ENCODE measurements around the gene ALOXE3. TPM values are rescaled to one million over a fixed set of nuclear protein-coding genes. Genes with fewer than 3 reads are reported as not detected.

ALOXE3 gene
- total RNA-seq, 1 donor from 2014 or later = not detected

GRCh38 chr17:8121681-8122421 is 3.5 kb upstream of the ALOXE3 start:
- Mint-ChIP-seq H3K4me1 (ENCODE audit: low read depth) (peaks cover 71% of the 10 kb centered on the region), H3K27ac (no peak overlapping the region), H3K27me3 (ENCODE audit: insufficient read depth) (peaks cover 56% of the 10 kb centered on the region), H3K36me3 (ENCODE audit: low read depth) (peaks cover 5% of the 10 kb centered on the region), H3K9me3 (no peaks in the 10 kb centered on the region), H3K4me3 (peak overlapping the region; percentile 91)
- DNase-seq (ENCODE audit: low spot score) = peak; percentile 40
- intact Hi-C loops (cut with micrococcal nuclease) = loop anchor here (2.0 to 10.0 kb wide), 3 partner anchors 173 to 623 kb away; partner anchors contain the start of genes CCDC42 and SLC25A35

GRCh38 chr17:8121407-8121680 is 3.0 kb upstream of the ALOXE3 start:
- intact Hi-C loops (cut with micrococcal nuclease) = loop anchor here (2.0 to 10.0 kb wide), 3 partner anchors 173 to 623 kb away; partner anchors contain the start of genes CCDC42 and SLC25A35
- H3K4me1 Mint-ChIP-seq (ENCODE audit: low read depth) = peaks cover 66% of the 10 kb centered on the region
- no peaks in the 10 kb centered on the region for H3K9me3 Mint-ChIP-seq
- no peak overlapping the region for H3K27ac Mint-ChIP-seq
- H3K27me3 Mint-ChIP-seq (ENCODE audit: insufficient read depth) = peaks cover 59% of the 10 kb centered on the region
- peaks cover 5% of the 10 kb centered on the region for H3K36me3 Mint-ChIP-seq (ENCODE audit: low read depth)
- H3K4me3 Mint-ChIP-seq = peak overlapping the region; percentile 90
- DNase-seq (ENCODE audit: low spot score) = no peak

- peak overlapping the region; percentile 97 for H3K27ac Mint-ChIP-seq
- intact Hi-C loops (cut with micrococcal nuclease) = loop anchor here (1.0 to 10.0 kb wide), 7 partner anchors 36 to 624 kb away; partner anchors contain the start of genes CCDC42, CNTROB, NAA38 and SLC25A35
- H3K4me1 Mint-ChIP-seq (ENCODE audit: low read depth) = peaks cover 61% of the 10 kb centered on the region
- H3K36me3 Mint-ChIP-seq (ENCODE audit: low read depth) = peaks cover 5% of the 10 kb centered on the region
- H3K27me3 Mint-ChIP-seq (ENCODE audit: insufficient read depth) = peaks cover 61% of the 10 kb centered on the region
- peak; percentile 64 for DNase-seq (ENCODE audit: low spot score)
- H3K9me3 Mint-ChIP-seq = no peaks in the 10 kb centered on the region
- H3K4me3 Mint-ChIP-seq = peak overlapping the region; percentile 90
These were observed 2.4 kb upstream of the ALOXE3 start for GRCh38 chr17:8120520-8121406.

GRCh38 chr17:8119581-8120519 is 1.5 kb upstream of the ALOXE3 start:
- peaks cover 2% of the 10 kb centered on the region for H3K36me3 Mint-ChIP-seq (ENCODE audit: low read depth)
- intact Hi-C loops (cut with micrococcal nuclease) = loop anchor here (1.0 to 10.0 kb wide), 14 partner anchors 18 to 625 kb away; partner anchors contain the start of genes CCDC42, CNTROB, NAA38 and RPL26
- peak overlapping the region; percentile 90 for H3K4me3 Mint-ChIP-seq
- H3K9me3 Mint-ChIP-seq = no peaks in the 10 kb centered on the region
- peaks cover 53% of the 10 kb centered on the region for H3K4me1 Mint-ChIP-seq (ENCODE audit: low read depth)
- H3K27ac Mint-ChIP-seq = peak overlapping the region; percentile 97
- peak; percentile 79 for DNase-seq (ENCODE audit: low spot score)
- peaks cover 67% of the 10 kb centered on the region for H3K27me3 Mint-ChIP-seq (ENCODE audit: insufficient read depth)

- Mint-ChIP-seq H3K4me1 (ENCODE audit: low read depth) (peaks cover 46% of the 10 kb centered on the region), H3K9me3 (no peaks in the 10 kb centered on the region), H3K27me3 (ENCODE audit: insufficient read depth) (peaks cover 67% of the 10 kb centered on the region), H3K4me3 (peak overlapping the region; percentile 91), H3K36me3 (ENCODE audit: low read depth) (peaks cover 2% of the 10 kb centered on the region), H3K27ac (peak overlapping the region; percentile 97)
- intact Hi-C loops (cut with micrococcal nuclease) = loop anchor here (1.0 to 2.0 kb wide), 12 partner anchors 9 to 492 kb away; partner anchors contain the start of genes PFAS, RPL26, SAT2 and WRAP53
- peak; percentile 78 for DNase-seq (ENCODE audit: low spot score)
These were observed 661 bp upstream of the ALOXE3 start for GRCh38 chr17:8118769-8119580.

GRCh38 chr17:8117367-8117979 is 841 bp downstream of the ALOXE3 start:
- DNase-seq (ENCODE audit: low spot score) = no peak
- no peak overlapping the region for H3K27ac Mint-ChIP-seq
- H3K4me3 Mint-ChIP-seq = peak overlapping the region; percentile 91
- H3K27me3 Mint-ChIP-seq (ENCODE audit: insufficient read depth) = peaks cover 64% of the 10 kb centered on the region
- H3K4me1 Mint-ChIP-seq (ENCODE audit: low read depth) = peaks cover 36% of the 10 kb centered on the region
- intact Hi-C loops (cut with micrococcal nuclease) = no loop called here
- H3K9me3 Mint-ChIP-seq = no peaks in the 10 kb centered on the region
- H3K36me3 Mint-ChIP-seq (ENCODE audit: low read depth) = no peaks in the 10 kb centered on the region

- H3K4me1 Mint-ChIP-seq (ENCODE audit: low read depth) = peaks cover 36% of the 10 kb centered on the region
- no peaks in the 10 kb centered on the region for H3K36me3 Mint-ChIP-seq (ENCODE audit: low read depth)
- no peak for DNase-seq (ENCODE audit: low spot score)
- no peak overlapping the region for H3K27ac Mint-ChIP-seq
- no peaks in the 10 kb centered on the region for H3K9me3 Mint-ChIP-seq
- H3K4me3 Mint-ChIP-seq = peak overlapping the region; percentile 20
- H3K27me3 Mint-ChIP-seq (ENCODE audit: insufficient read depth) = peaks cover 63% of the 10 kb centered on the region
- intact Hi-C loops (cut with micrococcal nuclease) = no loop called here
These were observed 1.5 kb downstream of the ALOXE3 start for GRCh38 chr17:8116776-8117175.

- Mint-ChIP-seq H3K36me3 (ENCODE audit: low read depth) (no peaks in the 10 kb centered on the region), H3K4me3 (peak overlapping the region; percentile 3), H3K9me3 (no peaks in the 10 kb centered on the region), H3K27me3 (ENCODE audit: insufficient read depth) (peaks cover 50% of the 10 kb centered on the region), H3K27ac (no peak overlapping the region), H3K4me1 (ENCODE audit: low read depth) (no peaks in the 10 kb centered on the region)
- intact Hi-C loops (cut with micrococcal nuclease) = loop anchor here (1.0 to 2.0 kb wide), 4 partner anchors 7 to 51 kb away; partner anchors contain the start of gene ALOXE3
- no peak for DNase-seq (ENCODE audit: low spot score)
These were observed 7.4 kb downstream of the ALOXE3 start for GRCh38 chr17:8110907-8111306.

- no peak overlapping the region for H3K27ac Mint-ChIP-seq
These were observed 7.9 kb downstream of the ALOXE3 start for GRCh38 chr17:8110456-8110804.

GRCh38 chr17:8109661-8110455 is 8.5 kb downstream of the ALOXE3 start:
- H3K4me1 Mint-ChIP-seq (ENCODE audit: low read depth) = no peaks in the 10 kb centered on the region
- peaks cover 40% of the 10 kb centered on the region for H3K27me3 Mint-ChIP-seq (ENCODE audit: insufficient read depth)
- no peak overlapping the region for H3K4me3 Mint-ChIP-seq
- H3K36me3 Mint-ChIP-seq (ENCODE audit: low read depth) = no peaks in the 10 kb centered on the region
- no peak overlapping the region for H3K27ac Mint-ChIP-seq
- intact Hi-C loops (cut with micrococcal nuclease) = loop anchor here (1.0 to 2.0 kb wide), 4 partner anchors 8 to 50 kb away; partner anchors contain the start of gene ALOXE3
- peak; percentile 68 for DNase-seq (ENCODE audit: low spot score)
- H3K9me3 Mint-ChIP-seq = no peaks in the 10 kb centered on the region

More at GRCh38 chr17:8110456-8110804, 7.9 kb downstream of the ALOXE3 start:
- Mint-ChIP-seq H3K36me3 (ENCODE audit: low read depth) (no peaks in the 10 kb centered on the region), H3K9me3 (no peaks in the 10 kb centered on the region), H3K4me1 (ENCODE audit: low read depth) (no peaks in the 10 kb centered on the region), H3K27me3 (ENCODE audit: insufficient read depth) (peaks cover 46% of the 10 kb centered on the region), H3K4me3 (peak overlapping the region; percentile 3)
- intact Hi-C loops (cut with micrococcal nuclease) = loop anchor here (1.0 to 2.0 kb wide), 4 partner anchors 8 to 50 kb away; partner anchors contain the start of gene ALOXE3
- no peak for DNase-seq (ENCODE audit: low spot score)

All from activated T-helper 1 cell treated with anti-CD3 and anti-CD28 coated beads, Interleukin-12 subunit alpha, Interleukin-12 subunit beta, Interleukin-2, Interleukin-4 antibody, amounts not matched to agents 30 ng/mL and 10 ng/mL and 1 ng/mL, durations not matched to agents 14 hours and 24 hours and 36 hours (primary cell).